DND-41 (cell line): ENCODE results near the gene RAD23A.
"Not testable (repeated sequence)": the region's sequence is repeated elsewhere in the genome, so short reads cannot be mapped to it uniquely, and the experiment has no call there.

Experiments used
- CTCF ChIP-seq: IDR thresholded peaks from 2 replicates; pipeline ENCODE4 v1.5.1; 2012; ENCODE audit warnings: borderline replicate concordance, low read length, moderate library complexity, mild to moderate bottlenecking; ENCODE audit not compliant: poor library complexity, severe bottlenecking; ENCODE audit errors: extremely low read depth
- EZH2 ChIP-seq: IDR thresholded peaks from 3 replicates; pipeline ENCODE4 v1.6.1; 2012; ENCODE audit warnings: borderline replicate concordance, low read depth, mild to moderate bottlenecking, moderate library complexity, low read length, inconsistent platforms; ENCODE audit not compliant: severe bottlenecking

- not testable (repeated sequence) for TF ChIP-seq CTCF, EZH2
Measured at GRCh38 chr19:12915860-12916259, 29.8 kb upstream of the RAD23A start.
